T-helper 1 cell treated with Interleukin-12 subunit alpha and Interleukin-12 subunit beta and Interleukin-4 antibody, amounts not matched to agents 30 ng/mL and 1 ng/mL, for 36 hours (primary cell): ENCODE measurements around the gene ZFP91. TPM values are rescaled to one million over a fixed set of nuclear protein-coding genes. Genes with fewer than 3 reads are reported as not detected.

Experiments used
- intact Hi-C: fragments of 100-400 bp; cut with micrococcal nuclease; formaldehyde crosslinking; loops from one replicate; pipeline ENCODE4 v1.15.1; 2024
- total RNA-seq: library from RNA; stranded (reverse); gene quantifications from 2 replicates; pipeline ENCODE4 v1.2.3, GENCODE V29; 2022

The ZFP91 gene
- total RNA-seq, 1 donor from 2014 or later: 54.1 TPM

DNA sequence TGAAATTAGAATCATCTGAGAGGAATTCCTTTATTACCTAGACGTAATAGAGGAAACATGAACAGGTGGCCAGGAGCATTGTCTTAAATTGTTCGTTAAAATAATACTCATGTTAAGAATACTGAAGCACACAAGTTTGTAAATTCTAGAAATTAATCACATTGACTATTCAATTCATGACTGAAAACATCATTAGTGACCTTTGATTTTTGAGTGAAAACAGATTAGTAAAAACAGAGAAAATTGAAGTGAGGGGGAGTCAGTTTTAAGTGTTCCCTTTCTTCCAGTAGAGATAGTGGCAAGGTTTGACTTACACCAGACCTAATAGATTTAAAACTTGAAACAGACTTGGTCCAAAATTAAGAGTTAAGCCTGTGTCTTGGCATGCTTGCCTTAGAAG is 1.4 kb downstream of the ZFP91 start:
- intact Hi-C loops: loop anchor here (2.0 kb wide), 1 partner anchor 16 kb away; no protein-coding TSS in a partner anchor

GRCh38 chr11:58582437-58582836 is 3.6 kb downstream of the ZFP91 start:
- intact Hi-C loops: no loop called here

DNA sequence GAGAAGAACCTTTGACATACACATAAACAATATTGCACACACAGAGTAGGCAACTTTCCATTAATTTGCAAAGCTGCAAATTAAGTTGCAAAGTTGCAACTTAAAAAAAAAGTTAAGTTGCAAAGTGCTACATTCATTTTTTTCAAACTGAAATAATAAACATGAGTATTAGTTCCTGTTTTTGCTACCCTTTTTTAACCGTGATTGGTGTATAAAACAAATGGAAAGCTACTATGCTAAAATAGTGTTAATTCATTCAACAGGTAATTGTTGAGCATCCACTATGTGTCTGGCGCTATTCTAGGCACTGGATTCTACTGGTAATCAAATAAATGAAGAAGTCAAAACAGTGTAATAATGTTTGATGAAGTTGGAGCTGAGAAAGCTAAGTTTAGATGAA is 8.1 kb downstream of the ZFP91 start:
- intact Hi-C loops: no loop called here

- intact Hi-C loops: no loop called here
Measured at GRCh38 chr11:58591659-58592058, 12.8 kb downstream of the ZFP91 start.

- intact Hi-C loops: no loop called here
Measured at GRCh38 chr11:58592760-58593472, 14.1 kb downstream of the ZFP91 start.

- intact Hi-C loops: no loop called here
Measured at GRCh38 chr11:58594826-58595225, 16.0 kb downstream of the ZFP91 start.

GRCh38 chr11:58596621-58597020 is 17.8 kb downstream of the ZFP91 start:
- intact Hi-C loops: loop anchor here (2.0 kb wide), 1 partner anchor 16 kb away; no protein-coding TSS in a partner anchor

DNA sequence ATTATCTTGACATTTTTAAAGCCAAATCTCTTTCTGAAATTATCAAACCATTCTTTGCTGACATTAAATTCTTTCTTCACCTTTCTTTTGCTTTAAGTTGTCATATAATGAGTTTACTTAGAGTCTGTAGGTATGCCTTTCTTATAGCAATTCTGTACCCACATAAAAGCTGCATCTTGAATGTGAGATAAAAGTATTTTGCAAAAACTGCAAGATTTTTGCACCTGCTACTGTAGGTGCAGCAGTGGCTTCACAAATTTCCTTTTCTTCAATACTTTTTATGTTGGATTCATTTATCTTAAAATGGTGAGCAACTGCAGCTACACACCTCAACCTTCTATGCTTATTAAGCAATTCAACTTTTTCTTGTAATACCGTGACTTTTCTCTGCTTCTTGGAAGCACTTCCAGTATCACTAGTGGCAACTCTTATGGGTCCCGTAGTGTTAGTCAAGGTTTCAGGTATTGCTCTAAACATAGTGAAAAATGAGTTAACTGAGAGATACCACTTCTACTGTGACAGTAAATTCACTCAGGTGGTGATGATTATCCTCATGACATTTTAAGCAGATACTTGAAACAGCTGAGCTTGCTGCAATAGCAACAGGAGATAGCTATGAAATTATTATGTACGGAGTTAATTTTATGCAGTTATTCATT is 18.8 kb downstream of the ZFP91 start:
- intact Hi-C loops: loop anchor here (2.0 kb wide), 1 partner anchor 17 kb away; no protein-coding TSS in a partner anchor

- intact Hi-C loops: no loop called here
Measured at GRCh38 chr11:58600510-58600909, 21.6 kb downstream of the ZFP91 start.

DNA sequence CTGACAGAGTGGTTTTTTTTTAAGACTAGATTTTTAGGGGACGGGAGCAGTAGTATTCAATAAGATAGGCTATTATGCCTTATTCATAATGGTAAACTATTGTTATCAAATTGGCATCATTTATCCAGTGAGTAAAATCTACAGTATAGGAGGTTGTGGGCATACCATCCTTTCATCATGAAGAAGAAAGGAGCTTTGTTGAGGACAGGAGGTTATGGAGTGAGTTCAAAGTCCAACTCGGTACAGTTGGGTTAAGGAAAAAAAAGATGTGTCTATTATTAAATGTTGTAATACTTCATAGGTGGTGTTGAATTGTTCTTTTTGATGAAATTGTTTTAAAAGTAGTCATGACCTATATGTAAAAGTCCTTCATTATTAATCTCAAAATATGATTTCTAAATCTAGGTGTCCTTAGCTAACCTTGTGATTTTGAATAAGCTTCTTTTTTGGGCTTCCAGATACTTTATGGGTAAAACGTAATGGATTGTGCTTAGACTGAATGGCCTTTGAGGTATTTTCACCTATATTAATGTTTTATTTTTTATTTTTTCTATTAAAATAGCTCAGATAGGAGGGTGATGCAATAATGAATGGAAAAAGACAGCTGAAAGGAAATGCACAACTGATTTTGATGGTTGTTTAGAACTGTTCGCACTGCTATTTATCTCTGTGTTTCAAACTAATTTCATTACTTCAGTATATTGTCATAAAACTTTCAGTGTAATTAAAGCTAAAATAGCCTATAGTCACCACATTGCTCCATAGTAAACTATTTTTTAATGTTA is 28.3 kb downstream of the ZFP91 start:
- intact Hi-C loops: no loop called here

GRCh38 chr11:58608331-58608730 is 29.5 kb downstream of the ZFP91 start:
- intact Hi-C loops: no loop called here

- intact Hi-C loops: no loop called here
Measured at GRCh38 chr11:58609723-58610122, 30.9 kb downstream of the ZFP91 start.

DNA sequence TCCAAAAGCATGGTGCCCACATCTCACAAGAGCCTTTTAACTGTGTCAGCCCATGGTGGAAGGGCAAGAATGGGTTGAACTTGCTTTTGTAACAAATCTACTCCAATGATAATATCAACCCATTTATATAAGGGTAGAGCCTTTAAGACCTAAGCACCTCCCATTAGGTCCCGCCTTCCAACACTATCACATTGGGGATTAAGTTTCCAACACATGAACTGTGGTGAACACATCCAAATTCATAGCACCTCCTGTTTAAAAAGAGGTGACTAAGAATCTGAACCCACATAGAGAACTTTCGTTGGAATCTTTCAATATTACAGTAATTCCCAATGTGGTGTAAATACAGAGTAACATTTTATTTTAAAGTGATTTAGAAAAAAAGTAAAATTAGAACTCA is 34.4 kb downstream of the ZFP91 start:
- intact Hi-C loops: no loop called here

GRCh38 chr11:58615559-58615958 is 36.7 kb downstream of the ZFP91 start:
- intact Hi-C loops: loop anchor here (2.0 kb wide), 1 partner anchor 47 kb away; no protein-coding TSS in a partner anchor

GRCh38 chr11:58616594-58616993 is 37.7 kb downstream of the ZFP91 start:
- intact Hi-C loops: no loop called here

- intact Hi-C loops: no loop called here
Measured at GRCh38 chr11:58617976-58618557, 39.2 kb downstream of the ZFP91 start.

DNA sequence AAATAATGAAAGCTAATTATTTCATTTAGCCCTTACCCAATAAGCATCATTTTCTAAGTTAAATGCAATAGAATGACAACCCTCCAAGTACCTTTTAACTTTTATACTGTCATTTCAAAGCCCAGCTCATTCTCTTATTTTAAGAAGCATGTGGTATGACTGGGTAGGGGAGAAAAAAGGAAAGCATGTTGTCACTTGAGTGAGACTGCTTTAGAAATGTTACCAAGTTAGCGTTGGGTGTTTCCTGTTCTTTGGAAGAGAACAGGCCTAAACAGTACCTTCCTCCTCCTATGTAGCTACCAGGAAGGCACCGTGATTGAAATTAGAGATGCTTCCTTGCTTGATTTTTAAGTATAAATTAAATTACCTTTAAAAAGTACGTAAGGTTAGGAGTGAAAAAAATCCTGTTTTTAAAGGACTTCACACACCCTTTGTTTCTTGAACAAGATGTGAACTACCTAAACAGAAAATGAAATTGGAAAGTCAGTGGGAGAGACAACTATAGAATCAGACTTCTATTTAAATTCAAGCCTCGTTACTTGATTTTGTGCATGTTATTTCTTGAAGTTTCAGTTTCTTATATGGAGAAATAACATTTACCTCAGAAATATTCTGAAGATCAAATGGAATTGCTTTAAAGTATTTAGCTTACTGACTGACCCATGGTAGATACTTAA is 42.9 kb downstream of the ZFP91 start:
- intact Hi-C loops: loop anchor here (2.0 kb wide), 1 partner anchor 47 kb away; the partner anchor contains the start of gene LPXN

- intact Hi-C loops: no loop called here
Measured at GRCh38 chr11:58622344-58622743, 43.5 kb downstream of the ZFP91 start, which contains the start of gene CNTF. TSS of gene CNTF (plus strand) at chr11:58622665. CDS start at chr11:58622753, 88 bp downstream.

- intact Hi-C loops: no loop called here
Measured at GRCh38 chr11:58625086-58625485, 46.2 kb downstream of the ZFP91 start.

GRCh38 chr11:58625826-58626460 is 47.1 kb downstream of the ZFP91 start:
- intact Hi-C loops: no loop called here
